GM10248 (cell line): ENCODE results near the gene WNT4.

Source experiments
- CTCF ChIA-PET: fragments of 300-600 bp; sonication (Branson Sonifier 250); formaldehyde crosslinking; extraction: SDS; loops from one replicate; lab custom pipeline; 2021; ENCODE audit warnings: antibody characterized with exemption; lab: Yijun Ruan, JAX
- POLR2A ChIA-PET: fragments of 350-650 bp; sonication (Branson Sonifier 250); formaldehyde crosslinking; extraction: SDS; loops from one replicate; lab custom pipeline; 2020; ENCODE audit warnings: antibody characterized with exemption; lab: Yijun Ruan, JAX
- DNase-seq: peaks from one replicate; pipeline ENCODE4 v3.0.0; 2012; ENCODE audit errors: extremely low spot score
- TF ChIP-seq, protein P1 (sequence below): IDR thresholded peaks from 2 replicates; pipeline ENCODE4 v1.5.1; 2012; ENCODE audit warnings: mild to moderate bottlenecking, low read depth; ENCODE audit errors: extremely low read depth, missing control alignments, control extremely low read depth

Gene WNT4

DNA sequence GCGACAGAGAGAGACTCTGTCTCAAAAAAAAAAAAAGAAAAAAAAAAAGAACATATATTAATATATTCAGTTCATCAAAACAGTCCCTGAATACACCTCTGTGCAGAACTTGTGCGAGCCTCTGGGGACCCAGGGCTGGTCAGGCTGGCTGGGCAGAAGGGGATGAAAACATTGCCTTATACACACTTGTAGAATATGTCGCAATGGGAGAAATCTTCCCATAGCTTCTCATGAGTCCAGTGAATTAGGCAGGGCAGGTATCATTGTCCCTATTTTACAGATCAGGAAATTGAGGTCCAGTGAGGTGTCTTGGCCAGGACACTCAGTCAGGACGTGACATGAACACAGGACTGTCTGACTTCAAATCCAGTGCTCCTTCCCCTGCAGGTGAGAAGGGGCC, 12.6 kb upstream of the WNT4 start:
- no peak for DNase-seq
- CTCF ChIA-PET = interaction anchor here (1.2 kb wide), 1 partner anchor 14 kb away, joined by 4 read pairs; no protein-coding TSS in a partner anchor
- TF ChIP-seq, protein P1, sequence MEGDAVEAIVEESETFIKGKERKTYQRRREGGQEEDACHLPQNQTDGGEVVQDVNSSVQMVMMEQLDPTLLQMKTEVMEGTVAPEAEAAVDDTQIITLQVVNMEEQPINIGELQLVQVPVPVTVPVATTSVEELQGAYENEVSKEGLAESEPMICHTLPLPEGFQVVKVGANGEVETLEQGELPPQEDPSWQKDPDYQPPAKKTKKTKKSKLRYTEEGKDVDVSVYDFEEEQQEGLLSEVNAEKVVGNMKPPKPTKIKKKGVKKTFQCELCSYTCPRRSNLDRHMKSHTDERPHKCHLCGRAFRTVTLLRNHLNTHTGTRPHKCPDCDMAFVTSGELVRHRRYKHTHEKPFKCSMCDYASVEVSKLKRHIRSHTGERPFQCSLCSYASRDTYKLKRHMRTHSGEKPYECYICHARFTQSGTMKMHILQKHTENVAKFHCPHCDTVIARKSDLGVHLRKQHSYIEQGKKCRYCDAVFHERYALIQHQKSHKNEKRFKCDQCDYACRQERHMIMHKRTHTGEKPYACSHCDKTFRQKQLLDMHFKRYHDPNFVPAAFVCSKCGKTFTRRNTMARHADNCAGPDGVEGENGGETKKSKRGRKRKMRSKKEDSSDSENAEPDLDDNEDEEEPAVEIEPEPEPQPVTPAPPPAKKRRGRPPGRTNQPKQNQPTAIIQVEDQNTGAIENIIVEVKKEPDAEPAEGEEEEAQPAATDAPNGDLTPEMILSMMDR = no peak
- POLR2A ChIA-PET = no interaction called here

DNA sequence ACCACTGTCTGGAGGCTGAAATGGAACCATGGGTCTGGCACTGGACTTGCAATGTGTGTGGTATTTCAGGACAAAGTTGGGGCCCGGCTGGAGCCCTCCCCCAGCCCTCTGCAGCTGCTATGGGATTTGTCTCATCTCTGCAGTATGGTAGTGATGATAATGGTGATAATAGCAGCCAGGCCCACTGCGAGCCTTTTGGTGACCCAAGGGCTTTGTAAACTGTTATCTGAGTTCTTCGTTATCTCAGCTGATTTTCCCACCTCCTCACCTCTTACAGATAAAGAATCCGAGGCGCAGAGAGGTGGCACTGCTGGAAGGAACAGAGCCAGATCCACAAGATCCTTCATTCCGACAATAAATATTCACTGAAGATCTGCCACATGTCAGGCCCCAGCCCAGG, 11.7 kb upstream of the WNT4 start:
- TF ChIP-seq, protein P1 = no peak
- DNase-seq = no peak
- POLR2A ChIA-PET = no interaction called here
- CTCF ChIA-PET = no interaction called here

DNA sequence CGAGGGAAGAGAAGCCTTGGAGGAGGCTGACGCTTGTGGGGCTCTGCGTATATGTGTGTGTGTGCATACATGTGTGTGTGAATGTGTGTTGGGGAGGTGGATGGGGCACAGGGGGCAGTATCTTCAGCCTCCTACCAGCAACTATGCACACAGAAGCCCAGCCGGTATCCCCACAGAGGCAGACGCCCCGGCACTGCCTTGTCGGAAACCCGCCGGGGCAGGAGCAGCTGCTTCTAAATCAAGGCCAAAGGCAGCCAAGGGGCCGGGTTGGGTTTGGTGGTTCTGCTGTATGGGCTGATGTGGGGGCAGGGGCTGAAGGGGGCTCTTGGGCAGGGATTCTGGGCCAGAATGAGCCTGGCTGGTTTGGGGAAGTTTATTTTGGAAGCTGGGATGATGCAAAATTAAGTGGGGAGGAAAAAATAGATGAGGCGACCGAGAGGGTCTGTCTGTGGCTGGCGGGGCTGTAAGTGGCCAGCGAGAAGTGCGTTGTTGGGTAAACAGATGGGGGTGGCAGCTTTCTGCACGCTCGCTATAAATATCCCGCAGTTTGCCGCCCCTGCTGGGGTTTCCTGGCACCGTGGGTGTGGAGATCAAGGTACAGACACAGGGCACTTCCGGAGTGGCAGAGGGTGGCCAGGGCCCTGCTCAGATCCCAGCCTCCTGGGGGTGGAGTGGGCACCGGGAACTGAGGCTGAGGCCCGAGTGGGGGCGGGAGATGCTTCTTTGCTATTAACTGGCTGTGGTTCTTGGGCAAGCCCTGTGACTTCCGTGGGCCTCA, 11.0 kb upstream of the WNT4 start:
- ChIA-PET CTCF (interaction anchor here (1.1 to 1.2 kb wide), 2 partner anchors 21 to 48 kb away, joined by 3 read pairs; no protein-coding TSS in a partner anchor), POLR2A (no interaction called here)
- DNase-seq = no peak
- TF ChIP-seq, protein P1 = no peak

DNA sequence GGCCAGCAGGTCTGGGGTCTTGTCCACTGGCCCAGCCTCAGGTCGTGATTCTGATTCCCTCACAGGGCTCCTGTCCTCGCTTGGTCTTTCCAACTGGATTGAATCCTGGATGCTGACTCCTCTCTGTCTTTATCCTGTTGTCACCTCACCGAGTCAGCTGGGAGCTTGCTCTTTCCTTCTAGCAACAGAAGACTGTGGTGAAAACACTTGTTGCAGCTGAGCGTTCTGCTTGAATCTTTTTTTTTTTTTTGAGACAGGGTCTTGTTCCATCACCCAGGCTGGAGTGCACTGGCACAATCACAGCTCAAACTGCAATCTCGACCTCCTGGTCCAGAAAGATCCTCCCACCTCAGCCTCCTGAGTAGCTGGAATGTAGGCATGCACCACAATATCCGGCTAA, 8.0 kb upstream of the WNT4 start:
- CTCF ChIA-PET = no interaction called here
- DNase-seq = no peak
- TF ChIP-seq, protein P1 = no peak
- POLR2A ChIA-PET = no interaction called here

DNA sequence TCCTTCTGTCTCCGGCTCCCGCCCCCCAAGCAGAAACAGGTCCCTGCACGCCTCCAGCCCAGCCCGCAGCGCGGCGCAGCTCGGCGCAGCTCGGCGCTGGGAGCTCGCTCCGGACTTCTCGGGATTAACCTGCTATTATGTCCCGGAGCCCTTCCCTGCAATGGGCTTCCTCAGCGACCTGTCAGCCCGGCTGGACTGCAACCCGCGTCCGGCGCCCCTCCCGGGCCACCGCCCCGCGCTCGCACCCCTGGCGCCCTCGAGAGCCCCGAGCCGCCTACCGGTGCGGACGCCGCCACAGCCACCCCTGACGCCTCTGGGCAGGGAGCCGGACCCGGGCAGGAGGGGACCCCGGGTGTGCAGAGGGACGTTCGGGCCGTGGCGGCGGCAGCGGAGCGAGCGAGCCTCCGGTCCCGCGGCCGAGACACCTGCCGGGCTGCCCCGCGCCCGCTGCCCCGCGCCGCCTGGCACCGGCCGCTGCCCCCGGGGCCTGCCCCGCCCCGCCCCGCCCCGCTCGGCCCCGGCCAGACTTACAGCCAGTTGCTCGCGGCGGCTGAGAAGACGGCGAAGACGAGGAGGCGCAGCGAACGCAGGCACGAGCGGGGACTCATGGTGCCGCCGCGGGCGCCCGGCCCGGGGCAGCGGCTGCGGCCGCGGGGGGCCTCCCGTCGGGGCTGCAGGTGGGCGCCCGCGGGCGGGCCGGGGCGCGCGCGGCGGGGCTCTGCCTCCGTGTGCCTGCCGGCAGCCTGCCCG, 407 bp downstream of the WNT4 start:
- TF ChIP-seq, protein P1 = no peak
- ChIA-PET CTCF (interaction anchor here (1.3 to 3.4 kb wide), 4 partner anchors 11 to 274 kb away, joined by 4 to 18 read pairs (median 12); no protein-coding TSS in a partner anchor), POLR2A (no interaction called here)
- peak; percentile 48 for DNase-seq

DNA sequence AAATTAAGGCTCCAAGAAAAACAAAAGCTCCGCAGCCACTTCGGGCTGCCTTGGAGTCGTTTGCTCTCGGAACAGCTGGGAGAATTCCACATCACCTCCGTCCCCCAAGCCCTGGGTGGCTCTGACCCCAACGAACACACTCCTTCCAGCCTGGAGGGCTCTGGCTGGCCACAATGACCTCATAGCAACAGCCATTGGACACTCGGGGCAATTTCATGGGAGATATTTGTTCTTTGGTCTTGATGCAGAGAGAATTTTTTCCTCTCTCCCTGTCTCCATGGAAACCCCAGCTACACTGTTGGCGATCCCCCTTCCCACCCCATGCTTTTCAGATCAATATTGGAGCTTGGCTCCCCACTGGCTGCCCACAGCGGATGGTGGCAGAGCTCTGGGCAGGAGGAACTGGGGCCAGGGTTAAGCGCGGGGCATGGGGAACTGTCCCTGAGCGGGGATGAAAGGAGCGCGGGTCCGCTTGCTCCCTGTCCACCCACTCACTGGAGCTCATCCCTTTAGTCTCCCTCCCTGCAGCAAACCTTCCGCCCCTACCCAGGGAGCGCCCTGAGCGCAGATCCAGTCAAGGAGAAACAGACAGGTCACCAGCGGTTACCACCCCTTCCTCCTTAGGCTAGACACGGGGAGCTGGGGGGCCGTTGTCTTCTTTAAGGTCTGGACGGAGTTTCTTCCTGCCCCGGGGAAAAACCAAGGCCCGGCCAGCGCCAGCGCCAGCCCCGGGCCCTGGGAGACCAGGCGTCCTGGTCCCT, 1.2 kb downstream of the WNT4 start:
- no peak for DNase-seq
- CTCF ChIA-PET = interaction anchor here (1.3 to 3.4 kb wide), 4 partner anchors 10 to 275 kb away, joined by 4 to 18 read pairs (median 12); no protein-coding TSS in a partner anchor
- TF ChIP-seq, protein P1 = no peak
- POLR2A ChIA-PET = no interaction called here
